OCI-LY3 (cell line): ENCODE data around the gene SYNGR2.

Source experiments
- H2AFZ ChIP-seq: fragments of 200-600, 300-600 bp; shearing (Covaris generic); 2 replicates; pipeline ENCODE4 v1.6.0; 2014; ENCODE audit warnings: antibody characterized with exemption, low read depth, low read length
- H3K27ac ChIP-seq: fragments of 200-600, 300-600 bp; sonication (generic); 2 replicates; pipeline ENCODE4 v1.5.1; 2014; ENCODE audit warnings: mild to moderate bottlenecking, low read length, moderate library complexity, mixed read lengths
- H3K27me3 ChIP-seq: fragments of 200-600, 300-600 bp; sonication (generic); 2 replicates; pipeline ENCODE4 v1.6.1; 2014; ENCODE audit warnings: low read depth, low read length, mixed read lengths
- H3K36me3 ChIP-seq: fragments of 200-600, 300-600 bp; sonication (generic); replicated peaks from 2 replicates; pipeline ENCODE3; 2014; ENCODE audit warnings: low read depth, low read length, mixed read lengths
- H3K4me1 ChIP-seq: fragments of 300-600, 200-600 bp; sonication (generic); 2 replicates; pipeline ENCODE4 v1.6.1; 2014; ENCODE audit warnings: low read length, mixed read lengths
- H3K4me2 ChIP-seq: fragments of 200-600, 300-600 bp; sonication (generic); 2 replicates; pipeline ENCODE4 v1.6.1; 2014; ENCODE audit warnings: low read length, mixed read lengths
- H3K4me3 ChIP-seq: fragments of 300-600, 200-600 bp; sonication (generic); 2 replicates; pipeline ENCODE4 v1.5.1; 2014; ENCODE audit warnings: antibody characterized with exemption, mild to moderate bottlenecking, low read length, moderate library complexity
- H3K79me2 ChIP-seq: fragments of 300-600, 200-600 bp; shearing (Covaris generic); 2 replicates; pipeline ENCODE4 v1.6.1; 2014; ENCODE audit warnings: mild to moderate bottlenecking, low read length, mixed read lengths
- H3K9ac ChIP-seq: fragments of 300-600, 200-600 bp; shearing (Covaris generic); 2 replicates; pipeline ENCODE4 v1.6.0; 2014; ENCODE audit warnings: mild to moderate bottlenecking, low read length, moderate library complexity
- H3K9me3 ChIP-seq: fragments of 200-600, 300-600 bp; shearing (Covaris generic); 2 replicates; pipeline ENCODE4 v1.6.1; 2014; ENCODE audit warnings: low read length, mixed read lengths; ENCODE audit not compliant: insufficient read depth
- H4K20me1 ChIP-seq: fragments of 200-600, 300-600 bp; sonication (generic); 2 replicates; pipeline ENCODE4 v1.6.1; 2016; ENCODE audit warnings: low read length, mixed read lengths; ENCODE audit not compliant: insufficient read depth
- CTCF ChIP-seq: fragments of 200-600, 300-600 bp; sonication (generic); IDR thresholded peaks from 2 replicates; pipeline ENCODE4 v1.5.1; 2014; ENCODE audit warnings: antibody characterized with exemption, low read length, low read depth
- EZH2phosphoT487 ChIP-seq: fragments of 200-600 bp; shearing (Covaris generic); IDR thresholded peaks from 2 replicates; pipeline ENCODE4 v1.6.1; 2018; ENCODE audit warnings: antibody characterized with exemption, mixed run types, low read depth

The SYNGR2 gene

GRCh38 chr17:78146471-78146869 lies 21.9 kb upstream of the SYNGR2 start:
- Histone ChIP-seq H3K79me2 (peaks cover 6% of the 10 kb centered on the region; the same call in 1 of the 2 replicates), H3K9me3 (no peaks in the 10 kb centered on the region), H3K27me3 (no peaks in the 10 kb centered on the region), H3K4me1 (peaks cover 93% of the 10 kb centered on the region), H2AFZ (no peak overlapping the region), H3K4me3 (peak overlapping the region; percentile 37), H3K27ac (peak overlapping the region; percentile 94), H3K4me2 (peak overlapping the region; percentile 71), H3K9ac (peak overlapping the region; percentile 79), H3K36me3 (peaks cover 5% of the 10 kb centered on the region), H4K20me1 (no peaks in the 10 kb centered on the region)
- TF ChIP-seq EZH2phosphoT487 (no peak), CTCF (no peak)

- peak overlapping the region; percentile 94 for H3K27ac ChIP-seq
- peaks cover 5% of the 10 kb centered on the region for H3K36me3 ChIP-seq
- H3K9ac ChIP-seq: peak overlapping the region; percentile 79
- TF ChIP-seq CTCF: no peak
- no peak for TF ChIP-seq EZH2phosphoT487
- H3K4me1 ChIP-seq: peaks cover 93% of the 10 kb centered on the region
- no peaks in the 10 kb centered on the region for H3K9me3 ChIP-seq
- H3K79me2 ChIP-seq: peaks cover 6% of the 10 kb centered on the region; the same call in 1 of the 2 replicates
- no peaks in the 10 kb centered on the region for H3K27me3 ChIP-seq
- no peaks in the 10 kb centered on the region for H4K20me1 ChIP-seq
- H2AFZ ChIP-seq: no peak overlapping the region
- H3K4me3 ChIP-seq: peak overlapping the region; percentile 37
- H3K4me2 ChIP-seq: peak overlapping the region; percentile 71
Measured at GRCh38 chr17:78146881-78147280, 21.5 kb upstream of the SYNGR2 start.

- H3K9ac ChIP-seq: peak overlapping the region; percentile 79
- H2AFZ ChIP-seq: no peak overlapping the region
Measured at GRCh38 chr17:78147315-78147998, 20.9 kb upstream of the SYNGR2 start.

More at GRCh38 chr17:78147315-78147998, 20.9 kb upstream of the SYNGR2 start:
- peak overlapping the region; percentile 71 for H3K4me2 ChIP-seq
- H3K79me2 ChIP-seq: peaks cover 6% of the 10 kb centered on the region; the same call in 1 of the 2 replicates
- H4K20me1 ChIP-seq: no peaks in the 10 kb centered on the region
- H3K9me3 ChIP-seq: no peaks in the 10 kb centered on the region
- H3K36me3 ChIP-seq: peaks cover 3% of the 10 kb centered on the region
- no peaks in the 10 kb centered on the region for H3K27me3 ChIP-seq
- H3K4me3 ChIP-seq: peak overlapping the region; percentile 47
- TF ChIP-seq EZH2phosphoT487 (no peak), CTCF (no peak)
- peak overlapping the region; percentile 94 for H3K27ac ChIP-seq
- H3K4me1 ChIP-seq: peaks cover 93% of the 10 kb centered on the region
